A549 (cell line): Measurements from ENCODE around the gene MAN2A2. TPM values are rescaled to one million over a fixed set of nuclear protein-coding genes. Genes with fewer than 3 reads are reported as not detected.

Experiments
- ATAC-seq, 2 experiments: fragments of 200-7000 bp in 1 of 2; fragments of >200 bp in 1 of 2; cut with Nextera tagmentation in 1 of 2; cut with Tn5 transposase in 1 of 2; 3 replicates each; pipeline versions ENCODE4 v1.8.0 to v1.9.1; 2018 to 2020; ENCODE audit warnings: mild to moderate bottlenecking in 1 of 2, moderate library complexity in 1 of 2
- CTCF ChIA-PET: fragments of 300-600 bp; sonication (Branson Sonifier 250); formaldehyde crosslinking; extraction: SDS; loops from one replicate; lab custom pipeline; 2021; ENCODE audit warnings: antibody characterized with exemption, inconsistent platforms; lab: Yijun Ruan, JAX
- POLR2A ChIA-PET: fragments of 350-600 bp; formaldehyde crosslinking; extraction: SDS; loops from one replicate; lab custom pipeline; 2021; ENCODE audit warnings: antibody characterized with exemption, inconsistent platforms; lab: Yijun Ruan, JAX
- DNase-seq, 2 experiments: peaks; one replicate each; pipeline versions ENCODE4 v3.0.0 to v3.0.0-alpha.2; 2011 to 2016; ENCODE audit warnings: low read depth in 1 of 2, low spot score in 1 of 2
- FAIRE-seq: peaks from 2 replicates; lab custom pipeline; 2011; peaks lifted over from hg19 to GRCh38; lab: Jason Lieb, UNC
- H3K27ac ChIP-seq, 2 experiments: fragments of >200 bp; sonication (Bioruptor Twin); formaldehyde crosslinking; 3 replicates each; pipeline ENCODE4 v1.5.1; 2016 to 2017
- H3K4me1 ChIP-seq: fragments of >200 bp; sonication (Bioruptor Twin); formaldehyde crosslinking; 3 replicates; pipeline ENCODE4 v1.6.1; 2016
- H3K4me2 ChIP-seq: fragments of >200 bp; sonication (Bioruptor Twin); formaldehyde crosslinking; 3 replicates; pipeline ENCODE4 v1.6.1; 2016
- H3K4me3 ChIP-seq: fragments of >200 bp; sonication (Bioruptor Twin); formaldehyde crosslinking; 3 replicates; pipeline ENCODE4 v1.5.1; 2016
- H3K9me3 ChIP-seq: fragments of >200 bp; sonication (Bioruptor Twin); formaldehyde crosslinking; 3 replicates; pipeline ENCODE4 v1.6.1; 2016
- CTCF ChIP-seq: fragments of >200 bp; sonication (Bioruptor Twin); formaldehyde crosslinking; IDR thresholded peaks from 3 replicates; pipeline ENCODE4 v1.5.1; 2016
- GATA3 ChIP-seq: IDR thresholded peaks from 2 replicates; pipeline ENCODE4 v1.6.1; 2012; ENCODE audit warnings: borderline replicate concordance
- HES2 ChIP-seq: fragments of >200 bp; sonication (Bioruptor Twin); formaldehyde crosslinking; IDR thresholded peaks from 2 replicates; pipeline ENCODE4 v1.6.1; 2016
- MAFK ChIP-seq: fragments of 450-650 bp; IDR thresholded peaks from 2 replicates; pipeline ENCODE4 v1.6.1; 2014; ENCODE audit not compliant: partially characterized antibody
- MAZ ChIP-seq: fragments of 150-350 bp; IDR thresholded peaks from 2 replicates; pipeline ENCODE4 v1.6.1; 2014; ENCODE audit warnings: antibody characterized with exemption, low read depth, low read length, borderline replicate concordance
- MYC ChIP-seq: IDR thresholded peaks from 2 replicates; pipeline ENCODE4 v1.6.1; 2012; ENCODE audit warnings: mild to moderate bottlenecking, inconsistent platforms, low read length, improper control_type of control experiment, borderline replicate concordance
- PHF8 ChIP-seq: fragments of 200-600 bp; sonication (generic); IDR thresholded peaks from 2 replicates; pipeline ENCODE4 v1.6.1; 2016; ENCODE audit warnings: low read depth, mild to moderate bottlenecking, antibody characterized with exemption, moderate library complexity, borderline replicate concordance
- RAD21 ChIP-seq, 2 experiments: fragments of >200 bp in 1 of 2; sonication (Bioruptor Twin) in 1 of 2; formaldehyde crosslinking in 1 of 2; IDR thresholded peaks in 1 of 2; conservative IDR thresholded peaks in 1 of 2; 2 replicates in 1 of 2; 3 replicates in 1 of 2; pipeline ENCODE4 v1.6.1; 2012 to 2018; ENCODE audit warnings: inconsistent platforms in 1 of 2
- RCOR1 ChIP-seq: fragments of 150-350 bp; IDR thresholded peaks from 2 replicates; pipeline ENCODE4 v1.6.1; 2014; ENCODE audit warnings: antibody characterized with exemption, low read length, low read depth
- REST ChIP-seq: fragments of 200-600 bp; sonication (generic); IDR thresholded peaks from 2 replicates; pipeline ENCODE4 v1.6.1; 2016; ENCODE audit warnings: antibody characterized with exemption, mild to moderate bottlenecking, moderate library complexity
- SMC3 ChIP-seq: fragments of >200 bp; sonication (Bioruptor Twin); formaldehyde crosslinking; IDR thresholded peaks from 3 replicates; pipeline ENCODE4 v1.6.1; 2018; ENCODE audit warnings: inconsistent platforms
- SREBF2 ChIP-seq: fragments of 450-650 bp; IDR thresholded peaks from 2 replicates; pipeline ENCODE4 v1.6.1; 2014; ENCODE audit warnings: mild to moderate bottlenecking, moderate library complexity
- ZC3H11A ChIP-seq: fragments of 450-650 bp; IDR thresholded peaks from 2 replicates; pipeline ENCODE4 v1.6.1; 2014; ENCODE audit warnings: antibody characterized with exemption, mild to moderate bottlenecking
- ZFP36 ChIP-seq: fragments of 450-650 bp; IDR thresholded peaks from 2 replicates; pipeline ENCODE4 v1.6.1; 2014; ENCODE audit warnings: borderline replicate concordance; ENCODE audit not compliant: partially characterized antibody
- WGBS: methylation state at CpG from one replicate; pipeline ENCODE4 v1.1.6; 2017; ENCODE audit errors: missing lambda C conversion rate; 5-methylcytosine and 5-hydroxymethylcytosine counted together
- polyA plus RNA-seq, 4 experiments: library from polyadenylated mRNA; depleted of rRNA in 3 of 4; stranded (reverse); fragments of >200 nt; fragmentation: RNase III in 1 of 4; extraction: RNeasy Plus Mini Kit Qiagen cat#74134 plus additional on column Dnase treatment in 1 of 4; gene quantifications; 2 replicates in 3 of 4; 3 replicates in 1 of 4; pipeline ENCODE4 v1.2.3, GENCODE V29; 2011 to 2017

Gene MAN2A2
- polyA plus RNA-seq, 2 of the 4 experiments (the other 2 are of a cell fraction) = 22.0 to 32.6 TPM

DNA sequence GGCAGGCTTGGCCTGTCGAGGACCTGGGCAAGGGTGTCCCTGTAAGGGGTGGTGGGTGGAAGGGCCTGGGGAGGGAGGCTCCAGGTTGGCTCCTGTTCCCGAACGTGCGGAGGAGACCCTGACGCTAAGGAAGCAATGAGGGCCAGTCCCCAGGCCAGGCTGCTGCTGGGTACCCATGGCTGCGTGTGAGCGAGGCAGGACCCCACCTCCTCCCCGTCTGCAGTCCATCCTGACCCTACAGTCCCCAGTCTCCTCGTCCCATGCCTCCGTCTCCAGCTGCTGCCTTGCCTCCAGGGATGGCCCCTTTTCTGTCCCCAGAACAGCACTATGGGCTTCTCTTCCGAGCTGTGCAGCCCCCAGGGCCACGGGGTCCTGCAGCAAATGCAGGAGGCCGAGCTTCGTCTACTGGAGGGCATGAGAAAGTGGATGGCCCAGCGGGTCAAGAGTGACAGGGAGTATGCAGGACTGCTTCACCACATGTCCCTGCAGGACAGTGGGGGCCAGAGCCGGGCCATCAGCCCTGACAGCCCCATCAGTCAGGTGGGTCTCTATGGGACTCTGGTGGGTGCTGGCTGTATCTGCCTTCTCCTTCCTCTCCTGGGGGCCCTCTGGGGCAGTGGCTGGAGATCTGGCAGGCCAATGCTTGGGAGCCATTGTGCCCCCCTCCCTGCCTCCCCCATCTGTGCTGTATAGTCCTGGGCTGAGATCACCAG, 18.2 kb upstream of the MAN2A2 start:
- TF ChIP-seq SREBF2 = no peak
- no peak for TF ChIP-seq MYC
- TF ChIP-seq MAZ = no peak
- TF ChIP-seq GATA3 = no peak
- TF ChIP-seq, all 56 proteins: peak for 0
- CTCF ChIA-PET = interaction anchor here (0.7 to 10.9 kb wide), 80 partner anchors 10 to 596 kb away, joined by 3 to 265 read pairs (median 8); partner anchors contain the start of genes BLM, FURIN, HDDC3 and MAN2A2
- Histone ChIP-seq H3K9me3 (no peaks in the 10 kb centered on the region), H3K27ac (no peak overlapping the region), H3K4me3 (no peak overlapping the region), H3K4me1 (no peaks in the 10 kb centered on the region), H3K4me2 (no peak overlapping the region)
- DNase-seq = no peak
- no peak for FAIRE-seq
- WGBS = 83% methylated on average over 16 of the region's 16 CpGs
- ATAC-seq = peak in 1 of 2 experiments; percentile 5; a peak in 3 of 6 replicates
- POLR2A ChIA-PET = no interaction called here

GRCh38 chr15:90885432-90886290, 17.4 kb upstream of the MAN2A2 start:
- Histone ChIP-seq H3K9me3 (no peaks in the 10 kb centered on the region), H3K4me2 (no peak overlapping the region), H3K27ac (peak overlapping the region in 1 of 2 experiments; percentile 19; a peak in 1 of 6 replicates), H3K4me1 (no peaks in the 10 kb centered on the region), H3K4me3 (no peak overlapping the region)
- FAIRE-seq (peak; percentile 23), ATAC-seq (peak; percentile 57 to 82; a peak in 5 of 6 replicates), DNase-seq (peak in 1 of 2 experiments; percentile 61)
- WGBS = 75% methylated on average over 23 of the region's 23 CpGs
- CTCF ChIA-PET = interaction anchor here (0.6 to 10.9 kb wide), 126 partner anchors 8 to 830 kb away, joined by 3 to 265 read pairs (median 5); partner anchors contain the start of genes BLM, FURIN, HDDC3 and MAN2A2
- POLR2A ChIA-PET = no interaction called here
- TF ChIP-seq CTCF = peak; percentile 99
- TF ChIP-seq SMC3 = peak; percentile 100
- no peak for TF ChIP-seq REST
- TF ChIP-seq RCOR1 = no peak
- TF ChIP-seq RAD21 (conservative IDR thresholded peaks at IDR 0.05 in 1 of 2, IDR thresholded peaks at IDR 0.05 in 1 of 2) = peak; percentile 100

DNA sequence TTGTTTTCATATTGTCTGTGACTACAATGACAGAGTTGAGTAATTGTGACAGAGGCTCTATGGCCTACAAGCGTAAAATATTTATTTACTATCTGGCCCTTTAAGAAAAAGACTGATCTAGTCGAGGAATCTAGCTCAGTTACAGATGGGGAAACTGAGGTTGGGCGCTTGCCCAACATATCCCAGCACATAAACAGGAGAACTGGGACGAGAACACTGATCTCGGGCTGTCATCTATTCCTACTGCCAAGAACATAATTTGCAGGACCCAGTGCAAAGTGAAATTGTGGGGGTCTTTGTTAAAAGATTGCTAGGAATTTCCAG, 16.8 kb upstream of the MAN2A2 start:
- no peak for ATAC-seq
- 7% methylated on average over 5 of the region's 5 CpGs for WGBS
- no peak for FAIRE-seq
- TF ChIP-seq PHF8 (no peak), RCOR1 (no peak), ZC3H11A (no peak), REST (no peak), HES2 (no peak), ZFP36 (no peak), CTCF (peak; percentile 24; the same call in 1 of the 3 replicates), MAFK (no peak)

More for the DNA sequence above, 16.8 kb upstream of the MAN2A2 start:
- Histone ChIP-seq H3K4me1 (no peaks in the 10 kb centered on the region), H3K4me3 (no peak overlapping the region), H3K27ac (no peak overlapping the region), H3K9me3 (no peaks in the 10 kb centered on the region), H3K4me2 (no peak overlapping the region)
- CTCF ChIA-PET = interaction anchor here (0.6 to 10.9 kb wide), 111 partner anchors 8 to 831 kb away, joined by 3 to 265 read pairs (median 5); partner anchors contain the start of genes BLM, FURIN, HDDC3 and MAN2A2
- POLR2A ChIA-PET = no interaction called here
- DNase-seq = no peak
